ENCODE measurements around the gene HSDL2.

DNA sequence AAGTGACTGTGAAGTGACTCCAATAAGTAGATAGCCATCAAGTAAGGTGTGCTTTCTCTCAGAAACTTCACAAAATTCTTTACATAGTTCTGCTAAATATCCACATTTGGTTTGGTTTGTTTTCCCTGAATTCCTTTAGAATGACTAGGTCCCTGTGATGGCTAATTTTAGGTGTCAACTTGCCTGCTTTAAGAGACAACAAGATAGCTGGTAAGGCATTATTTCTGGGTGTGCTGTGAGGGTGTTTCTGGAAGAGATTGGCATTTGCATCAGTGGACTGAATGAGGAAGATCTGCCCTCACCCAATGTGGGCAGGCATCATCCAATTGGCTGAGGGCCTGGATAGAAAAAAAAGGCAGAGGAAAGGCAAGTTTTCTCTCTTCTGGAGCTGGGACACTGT is 38.2 kb upstream of the HSDL2 start:
- TF ChIP-seq, protein P1, sequence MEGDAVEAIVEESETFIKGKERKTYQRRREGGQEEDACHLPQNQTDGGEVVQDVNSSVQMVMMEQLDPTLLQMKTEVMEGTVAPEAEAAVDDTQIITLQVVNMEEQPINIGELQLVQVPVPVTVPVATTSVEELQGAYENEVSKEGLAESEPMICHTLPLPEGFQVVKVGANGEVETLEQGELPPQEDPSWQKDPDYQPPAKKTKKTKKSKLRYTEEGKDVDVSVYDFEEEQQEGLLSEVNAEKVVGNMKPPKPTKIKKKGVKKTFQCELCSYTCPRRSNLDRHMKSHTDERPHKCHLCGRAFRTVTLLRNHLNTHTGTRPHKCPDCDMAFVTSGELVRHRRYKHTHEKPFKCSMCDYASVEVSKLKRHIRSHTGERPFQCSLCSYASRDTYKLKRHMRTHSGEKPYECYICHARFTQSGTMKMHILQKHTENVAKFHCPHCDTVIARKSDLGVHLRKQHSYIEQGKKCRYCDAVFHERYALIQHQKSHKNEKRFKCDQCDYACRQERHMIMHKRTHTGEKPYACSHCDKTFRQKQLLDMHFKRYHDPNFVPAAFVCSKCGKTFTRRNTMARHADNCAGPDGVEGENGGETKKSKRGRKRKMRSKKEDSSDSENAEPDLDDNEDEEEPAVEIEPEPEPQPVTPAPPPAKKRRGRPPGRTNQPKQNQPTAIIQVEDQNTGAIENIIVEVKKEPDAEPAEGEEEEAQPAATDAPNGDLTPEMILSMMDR (conservative IDR thresholded peaks at IDR 0.05 in 1 of 2, IDR thresholded peaks at IDR 0.05 in 1 of 2; ENCODE audit: extremely low read depth in 1 of 2, insufficient read depth in 1 of 2, low read depth in 1 of 2, low read length in 2 of 2): no peak
- no peak for TF ChIP-seq EZH2 (IDR thresholded peaks at IDR 0.05; ENCODE audit: borderline replicate concordance, low read length)

All from mammary epithelial cell (primary cell).